ENCODE data around the gene TPST2. TPM values are rescaled to one million over a fixed set of nuclear protein-coding genes. Genes with fewer than 3 reads are reported as not detected.

TPST2 gene
- total RNA-seq, 3 donors from 2014 or later = 32.5 to 45.4 (median 38.8) TPM

- Mint-ChIP-seq H3K27me3 (ENCODE audit: low read depth) (no peaks in the 10 kb centered on the region), H3K4me1 (ENCODE audit: low read depth) (peaks cover 63% of the 10 kb centered on the region), H3K36me3 (ENCODE audit: insufficient read depth) (peaks cover 3% of the 10 kb centered on the region), H3K4me3 (peak overlapping the region; percentile 52), H3K9me3 (no peaks in the 10 kb centered on the region)
- no peak for DNase-seq
- ATAC-seq = no peak
Measured at GRCh38 chr22:26580240-26580962, 9.5 kb downstream of the TPST2 start.

- H3K4me1 Mint-ChIP-seq (ENCODE audit: low read depth) = peaks cover 58% of the 10 kb centered on the region
- ATAC-seq (peak; percentile 86), DNase-seq (peak; percentile 34)
- H3K27me3 Mint-ChIP-seq (ENCODE audit: low read depth) = no peaks in the 10 kb centered on the region
- peak overlapping the region; percentile 52 for H3K4me3 Mint-ChIP-seq
- no peaks in the 10 kb centered on the region for H3K9me3 Mint-ChIP-seq
- peaks cover 3% of the 10 kb centered on the region for H3K36me3 Mint-ChIP-seq (ENCODE audit: insufficient read depth)
Measured at GRCh38 chr22:26579331-26579886, 10.5 kb downstream of the TPST2 start.

- no peak for DNase-seq
- Mint-ChIP-seq H3K4me3 (no peak overlapping the region), H3K4me1 (ENCODE audit: low read depth) (peaks cover 69% of the 10 kb centered on the region), H3K36me3 (ENCODE audit: insufficient read depth) (peaks cover 3% of the 10 kb centered on the region), H3K27me3 (ENCODE audit: low read depth) (no peaks in the 10 kb centered on the region), H3K9me3 (no peaks in the 10 kb centered on the region)
- no peak for ATAC-seq
Measured at GRCh38 chr22:26577081-26577480, 12.9 kb downstream of the TPST2 start.

GRCh38 chr22:26576026-26576680 lies 13.8 kb downstream of the TPST2 start:
- no peaks in the 10 kb centered on the region for H3K9me3 Mint-ChIP-seq
- no peaks in the 10 kb centered on the region for H3K27me3 Mint-ChIP-seq (ENCODE audit: low read depth)
- peaks cover 69% of the 10 kb centered on the region for H3K4me1 Mint-ChIP-seq (ENCODE audit: low read depth)
- H3K36me3 Mint-ChIP-seq (ENCODE audit: insufficient read depth) = peaks cover 6% of the 10 kb centered on the region
- DNase-seq = no peak
- no peak overlapping the region for H3K4me3 Mint-ChIP-seq
- no peak for ATAC-seq

GRCh38 chr22:26574001-26574723 lies 15.8 kb downstream of the TPST2 start:
- Mint-ChIP-seq H3K4me1 (ENCODE audit: low read depth) (peaks cover 59% of the 10 kb centered on the region), H3K9me3 (no peaks in the 10 kb centered on the region), H3K36me3 (ENCODE audit: insufficient read depth) (peaks cover 6% of the 10 kb centered on the region), H3K27me3 (ENCODE audit: low read depth) (no peaks in the 10 kb centered on the region), H3K4me3 (no peak overlapping the region)
- ATAC-seq = no peak
- no peak for DNase-seq

- ATAC-seq (no peak), DNase-seq (no peak)
- Mint-ChIP-seq H3K27me3 (ENCODE audit: low read depth) (no peaks in the 10 kb centered on the region), H3K36me3 (ENCODE audit: insufficient read depth) (peaks cover 6% of the 10 kb centered on the region), H3K4me3 (no peak overlapping the region), H3K4me1 (ENCODE audit: low read depth) (peaks cover 54% of the 10 kb centered on the region), H3K9me3 (no peaks in the 10 kb centered on the region)
Measured at GRCh38 chr22:26573026-26573662, 16.8 kb downstream of the TPST2 start.

GRCh38 chr22:26570864-26571525 lies 18.9 kb downstream of the TPST2 start:
- H3K4me3 Mint-ChIP-seq = no peak overlapping the region
- peaks cover 9% of the 10 kb centered on the region for H3K36me3 Mint-ChIP-seq (ENCODE audit: insufficient read depth)
- H3K27me3 Mint-ChIP-seq (ENCODE audit: low read depth) = no peaks in the 10 kb centered on the region
- no peak for DNase-seq
- H3K4me1 Mint-ChIP-seq (ENCODE audit: low read depth) = peaks cover 48% of the 10 kb centered on the region
- ATAC-seq = no peak
- H3K9me3 Mint-ChIP-seq = no peaks in the 10 kb centered on the region

GRCh38 chr22:26570115-26570514 lies 19.8 kb downstream of the TPST2 start:
- DNase-seq = no peak
- Mint-ChIP-seq H3K4me1 (ENCODE audit: low read depth) (peaks cover 49% of the 10 kb centered on the region), H3K36me3 (ENCODE audit: insufficient read depth) (peaks cover 9% of the 10 kb centered on the region), H3K27me3 (ENCODE audit: low read depth) (no peaks in the 10 kb centered on the region), H3K4me3 (no peak overlapping the region), H3K9me3 (no peaks in the 10 kb centered on the region)
- ATAC-seq = no peak

GRCh38 chr22:26568207-26568706 lies 21.7 kb downstream of the TPST2 start:
- no peak overlapping the region for H3K4me3 Mint-ChIP-seq
- H3K4me1 Mint-ChIP-seq (ENCODE audit: low read depth) = peaks cover 46% of the 10 kb centered on the region
- no peaks in the 10 kb centered on the region for H3K27me3 Mint-ChIP-seq (ENCODE audit: low read depth)
- DNase-seq (no peak), ATAC-seq (no peak)
- H3K36me3 Mint-ChIP-seq (ENCODE audit: insufficient read depth) = peaks cover 9% of the 10 kb centered on the region
- no peaks in the 10 kb centered on the region for H3K9me3 Mint-ChIP-seq

GRCh38 chr22:26567610-26568009 lies 22.3 kb downstream of the TPST2 start:
- Mint-ChIP-seq H3K27me3 (ENCODE audit: low read depth) (no peaks in the 10 kb centered on the region), H3K36me3 (ENCODE audit: insufficient read depth) (peaks cover 7% of the 10 kb centered on the region), H3K9me3 (no peaks in the 10 kb centered on the region), H3K4me1 (ENCODE audit: low read depth) (peaks cover 42% of the 10 kb centered on the region), H3K4me3 (no peak overlapping the region)
- ATAC-seq (no peak), DNase-seq (no peak)

GRCh38 chr22:26566994-26567393 lies 22.9 kb downstream of the TPST2 start:
- Mint-ChIP-seq H3K4me1 (ENCODE audit: low read depth) (peaks cover 39% of the 10 kb centered on the region), H3K36me3 (ENCODE audit: insufficient read depth) (peaks cover 7% of the 10 kb centered on the region), H3K27me3 (ENCODE audit: low read depth) (no peaks in the 10 kb centered on the region), H3K9me3 (no peaks in the 10 kb centered on the region), H3K4me3 (no peak overlapping the region)
- DNase-seq = no peak
- no peak for ATAC-seq

GRCh38 chr22:26565889-26566288 lies 24.0 kb downstream of the TPST2 start:
- Mint-ChIP-seq H3K36me3 (ENCODE audit: insufficient read depth) (peaks cover 2% of the 10 kb centered on the region), H3K9me3 (no peaks in the 10 kb centered on the region), H3K4me1 (ENCODE audit: low read depth) (peaks cover 29% of the 10 kb centered on the region), H3K4me3 (no peak overlapping the region), H3K27me3 (ENCODE audit: low read depth) (no peaks in the 10 kb centered on the region)
- DNase-seq (no peak), ATAC-seq (no peak)

GRCh38 chr22:26565181-26565580 lies 24.8 kb downstream of the TPST2 start:
- Mint-ChIP-seq H3K36me3 (ENCODE audit: insufficient read depth) (peaks cover 2% of the 10 kb centered on the region), H3K4me1 (ENCODE audit: low read depth) (peaks cover 24% of the 10 kb centered on the region), H3K4me3 (no peak overlapping the region), H3K9me3 (no peaks in the 10 kb centered on the region), H3K27me3 (ENCODE audit: low read depth) (no peaks in the 10 kb centered on the region)
- DNase-seq (no peak), ATAC-seq (no peak)
